Transverse colon (tissue), 4 donors: ENCODE results near the gene SMARCA2.

Experiments
- POLR2A ChIP-seq: fragments of 450-650 bp; IDR thresholded peaks from one replicate; pipeline ENCODE4 v1.6.1; 2016; ENCODE audit warnings: antibody characterized with exemption, mild to moderate bottlenecking, moderate library complexity
- POLR2AphosphoS5 ChIP-seq, 3 donors: sonication (generic); formaldehyde crosslinking; IDR thresholded peaks; one replicate each; pipeline ENCODE4 v1.6.1; 2016; ENCODE audit warnings: antibody characterized with exemption in 3 of 3
- TF ChIP-seq, protein P1 (sequence below), 5 experiments: fragments of 200-600 bp in 3 of 5; fragments of 450-650 bp in 2 of 5; sonication (generic) in 3 of 5; IDR thresholded peaks; 1 replicate in 2 of 5; 2 replicates in 3 of 5; pipeline ENCODE4 v1.5.1; 2016 to 2017; ENCODE audit warnings: antibody characterized with exemption in 5 of 5, inconsistent platforms in 3 of 5, mild to moderate bottlenecking in 2 of 5, moderate library complexity in 1 of 5

- TF ChIP-seq, protein P1, sequence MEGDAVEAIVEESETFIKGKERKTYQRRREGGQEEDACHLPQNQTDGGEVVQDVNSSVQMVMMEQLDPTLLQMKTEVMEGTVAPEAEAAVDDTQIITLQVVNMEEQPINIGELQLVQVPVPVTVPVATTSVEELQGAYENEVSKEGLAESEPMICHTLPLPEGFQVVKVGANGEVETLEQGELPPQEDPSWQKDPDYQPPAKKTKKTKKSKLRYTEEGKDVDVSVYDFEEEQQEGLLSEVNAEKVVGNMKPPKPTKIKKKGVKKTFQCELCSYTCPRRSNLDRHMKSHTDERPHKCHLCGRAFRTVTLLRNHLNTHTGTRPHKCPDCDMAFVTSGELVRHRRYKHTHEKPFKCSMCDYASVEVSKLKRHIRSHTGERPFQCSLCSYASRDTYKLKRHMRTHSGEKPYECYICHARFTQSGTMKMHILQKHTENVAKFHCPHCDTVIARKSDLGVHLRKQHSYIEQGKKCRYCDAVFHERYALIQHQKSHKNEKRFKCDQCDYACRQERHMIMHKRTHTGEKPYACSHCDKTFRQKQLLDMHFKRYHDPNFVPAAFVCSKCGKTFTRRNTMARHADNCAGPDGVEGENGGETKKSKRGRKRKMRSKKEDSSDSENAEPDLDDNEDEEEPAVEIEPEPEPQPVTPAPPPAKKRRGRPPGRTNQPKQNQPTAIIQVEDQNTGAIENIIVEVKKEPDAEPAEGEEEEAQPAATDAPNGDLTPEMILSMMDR (IDR thresholded peaks at IDR 0.05): no peak
- TF ChIP-seq POLR2A: no peak
- no peak for TF ChIP-seq POLR2AphosphoS5 (IDR thresholded peaks at IDR 0.05)
Measured at GRCh38 chr9:1982074-1982473, 33.1 kb upstream of the SMARCA2 start.
